GM23248 (cell line): ENCODE data around the gene ZNF385A. TPM values are rescaled to one million over a fixed set of nuclear protein-coding genes. Genes with fewer than 3 reads are reported as not detected.

Experiments
- DNase-seq: peaks from one replicate; pipeline ENCODE4 v3.0.0-alpha.2; 2015
- H2AFZ ChIP-seq: fragments of 200-600 bp; sonication (generic); 2 replicates; pipeline ENCODE4 v1.6.1; 2016; ENCODE audit warnings: antibody characterized with exemption
- H3F3A ChIP-seq: fragments of 200-600 bp; sonication (generic); 2 replicates; pipeline ENCODE4 v1.6.1; 2016; ENCODE audit warnings: mild to moderate bottlenecking, antibody characterized with exemption, mixed run types; ENCODE audit not compliant: insufficient read depth
- H3K27ac ChIP-seq: fragments of 200-600 bp; sonication (generic); 2 replicates; pipeline ENCODE4 v1.5.1; 2016; ENCODE audit warnings: mild to moderate bottlenecking
- H3K27me3 ChIP-seq: fragments of 200-600 bp; sonication (generic); replicated peaks from 2 replicates; pipeline ENCODE4 v1.6.1; 2016; ENCODE audit warnings: mild to moderate bottlenecking; ENCODE audit not compliant: insufficient read depth
- H3K36me3 ChIP-seq: fragments of 200-600 bp; sonication (generic); 2 replicates; pipeline ENCODE4 v1.6.1; 2016; ENCODE audit warnings: low read depth, mild to moderate bottlenecking
- H3K4me1 ChIP-seq: fragments of 200-600 bp; sonication (generic); 2 replicates; pipeline ENCODE4 v1.6.1; 2016; ENCODE audit warnings: mild to moderate bottlenecking; ENCODE audit not compliant: insufficient read depth
- H3K4me2 ChIP-seq: fragments of 200-600 bp; sonication (generic); one replicate; pipeline ENCODE4 v1.6.1; 2016; ENCODE audit warnings: mild to moderate bottlenecking; ENCODE audit not compliant: unreplicated experiment
- H3K4me3 ChIP-seq: fragments of 200-600 bp; sonication (generic); 2 replicates; pipeline ENCODE4 v1.5.1; 2016; ENCODE audit warnings: mild to moderate bottlenecking
- H3K79me2 ChIP-seq: fragments of 200-600 bp; sonication (generic); 2 replicates; pipeline ENCODE4 v1.6.1; 2016; ENCODE audit warnings: mild to moderate bottlenecking; ENCODE audit not compliant: insufficient read depth
- H3K9ac ChIP-seq: fragments of 200-600 bp; sonication (generic); 2 replicates; pipeline ENCODE4 v1.6.1; 2016; ENCODE audit warnings: mild to moderate bottlenecking
- H3K9me2 ChIP-seq: fragments of 200-600 bp; sonication (generic); 2 replicates; pipeline ENCODE4 v1.6.1; 2016; ENCODE audit warnings: mixed run types, mild to moderate bottlenecking, moderate library complexity; ENCODE audit not compliant: insufficient read depth
- H3K9me3 ChIP-seq: fragments of 200-600 bp; sonication (generic); one replicate; pipeline ENCODE4 v1.6.1; 2017; ENCODE audit warnings: low read depth
- H4K20me1 ChIP-seq: fragments of 200-600 bp; sonication (generic); 2 replicates; pipeline ENCODE4 v1.6.0; 2016; ENCODE audit not compliant: insufficient read depth
- EZH2 ChIP-seq: fragments of 200-600 bp; sonication (generic); IDR thresholded peaks from 2 replicates; pipeline ENCODE4 v1.6.1; 2018; ENCODE audit warnings: antibody characterized with exemption, mild to moderate bottlenecking; ENCODE audit not compliant: insufficient read depth, poor library complexity, severe bottlenecking
- EZH2phosphoT487 ChIP-seq: fragments of 200-600 bp; sonication (generic); IDR thresholded peaks from 2 replicates; pipeline ENCODE4 v1.6.1; 2018; ENCODE audit warnings: antibody characterized with exemption, moderate library complexity, mild to moderate bottlenecking, low read depth; ENCODE audit not compliant: insufficient read depth
- WGBS, 2 experiments: methylation state at CpG; one replicate each; pipeline ENCODE4 v1.1.6; 2015 to 2017; ENCODE audit warnings: low lambda C conversion rate in 2 of 2, low coverage in 1 of 2; ENCODE audit errors: missing lambda C conversion rate in 2 of 2; 5-methylcytosine and 5-hydroxymethylcytosine counted together
- in situ Hi-C: fragments of 300-500 bp; cut with MboI; formaldehyde crosslinking; loops from 2 replicates; pipeline ENCODE4 v1.15.0; 2020
- polyA plus RNA-seq: library from polyadenylated mRNA; unstranded; fragments of >200 nt; fragmentation: Nextera tagmentation; extraction: Ambion mirVana; gene quantifications from 2 replicates; pipeline ENCODE4 v1.2.1, GENCODE V29; 2016
- total RNA-seq: library from RNA; depleted of rRNA; stranded (reverse); fragments of >200 nt; shearing (Covaris generic); gene quantifications from 2 replicates; pipeline ENCODE4 v1.2.3, GENCODE V29; 2014

The ZNF385A gene
- total and polyA plus RNA-seq, 2 experiments from 2014 or later, result 1.8 to 3.1 TPM

DNA sequence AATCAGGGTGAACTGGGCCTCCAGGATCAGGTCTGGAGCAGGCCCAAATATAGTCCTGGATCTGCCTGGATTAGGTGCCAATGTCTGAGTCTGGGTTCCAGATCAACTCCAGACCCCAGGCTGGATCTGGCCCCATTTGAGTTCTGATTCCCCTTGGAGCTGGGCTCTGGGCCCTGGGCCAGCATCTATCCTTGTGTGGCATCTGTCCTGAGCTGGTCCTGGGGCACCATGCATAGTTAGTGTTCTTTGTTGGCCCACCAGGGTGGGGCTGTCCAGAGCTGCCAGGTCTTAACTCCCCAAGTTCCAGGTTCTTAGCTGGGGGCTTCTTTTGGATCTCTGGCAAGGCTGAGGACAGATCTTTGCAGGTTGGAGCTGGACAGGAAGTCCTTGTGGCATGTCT is 11.0 kb upstream of the ZNF385A start:
- H3K9ac ChIP-seq, result no peak overlapping the region
- H3K4me3 ChIP-seq, result no peak overlapping the region
- TF ChIP-seq EZH2, result no peak
- TF ChIP-seq EZH2phosphoT487, result no peak
- no peaks in the 10 kb centered on the region for H3K9me3 ChIP-seq
- in situ Hi-C loops, result no loop called here
- no peak overlapping the region for H3K27ac ChIP-seq
- H3K27me3 ChIP-seq, result no peaks in the 10 kb centered on the region
- no peaks in the 10 kb centered on the region for H4K20me1 ChIP-seq
- peaks cover 64% of the 10 kb centered on the region for H3K36me3 ChIP-seq
- no peaks in the 10 kb centered on the region for H3K4me1 ChIP-seq
- H3F3A ChIP-seq, result peaks cover 76% of the 10 kb centered on the region
- H2AFZ ChIP-seq, result no peak overlapping the region
- peaks cover 7% of the 10 kb centered on the region for H3K79me2 ChIP-seq
- no peak for DNase-seq
- H3K9me2 ChIP-seq, result no peaks in the 10 kb centered on the region
- no peak overlapping the region for H3K4me2 ChIP-seq

DNA sequence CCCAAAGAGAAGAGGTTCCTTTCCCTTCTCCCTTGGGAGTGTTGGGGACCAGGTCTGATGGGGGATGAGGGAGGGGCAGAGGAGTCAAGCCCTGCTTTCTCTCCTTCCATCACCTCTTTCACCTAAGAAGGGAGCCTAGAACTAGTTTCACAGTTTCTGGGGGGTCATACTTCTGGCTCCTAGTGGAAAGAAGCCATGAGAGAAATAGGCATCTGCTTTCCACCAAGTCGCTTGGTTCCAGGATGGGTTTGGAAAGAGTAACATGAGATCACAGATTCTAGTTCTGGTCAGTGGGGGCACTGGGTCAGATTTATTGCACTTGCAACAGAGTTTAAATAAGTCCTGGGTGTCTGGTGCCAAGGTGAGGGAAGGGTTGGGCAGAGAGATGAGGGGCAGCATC is 10.5 kb upstream of the ZNF385A start:
- H3K9ac ChIP-seq, result no peak overlapping the region
- no peak overlapping the region for H3K4me3 ChIP-seq
- H3K79me2 ChIP-seq, result peaks cover 7% of the 10 kb centered on the region
- no peak for DNase-seq
- H3K36me3 ChIP-seq, result peaks cover 58% of the 10 kb centered on the region
- 69 to 73% methylated on average over 1 of the region's 1 CpG for WGBS, 2 experiments
- no peaks in the 10 kb centered on the region for H4K20me1 ChIP-seq
- no peaks in the 10 kb centered on the region for H3K9me2 ChIP-seq
- in situ Hi-C loops, result no loop called here
- H3K27ac ChIP-seq, result no peak overlapping the region
- no peak overlapping the region for H3K4me2 ChIP-seq
- no peaks in the 10 kb centered on the region for H3K27me3 ChIP-seq
- H3F3A ChIP-seq, result peaks cover 71% of the 10 kb centered on the region
- no peak overlapping the region for H2AFZ ChIP-seq
- H3K4me1 ChIP-seq, result no peaks in the 10 kb centered on the region
- no peaks in the 10 kb centered on the region for H3K9me3 ChIP-seq
- TF ChIP-seq EZH2phosphoT487 (no peak), EZH2 (no peak)

- H3K4me2 ChIP-seq, result no peak overlapping the region
- in situ Hi-C loops, result no loop called here
- H4K20me1 ChIP-seq, result no peaks in the 10 kb centered on the region
- H3K4me1 ChIP-seq, result no peaks in the 10 kb centered on the region
- DNase-seq, result peak; percentile 72
- H3K9ac ChIP-seq, result no peak overlapping the region
- WGBS, 2 experiments, result 19 to 20% methylated on average over 4 of the region's 4 CpGs
- H3K27ac ChIP-seq, result peak overlapping the region; percentile 8; the same call in 1 of the 2 replicates
- H3K36me3 ChIP-seq, result peaks cover 52% of the 10 kb centered on the region
- no peaks in the 10 kb centered on the region for H3K9me2 ChIP-seq
- no peak overlapping the region for H3K4me3 ChIP-seq
- H3K9me3 ChIP-seq, result no peaks in the 10 kb centered on the region
- H3K79me2 ChIP-seq, result peaks cover 7% of the 10 kb centered on the region
- H3F3A ChIP-seq, result peaks cover 64% of the 10 kb centered on the region
- H3K27me3 ChIP-seq, result no peaks in the 10 kb centered on the region
- H2AFZ ChIP-seq, result no peak overlapping the region
- no peak for TF ChIP-seq EZH2
- TF ChIP-seq EZH2phosphoT487, result no peak
Measured at GRCh38 chr12:54394281-54394719, 9.8 kb upstream of the ZNF385A start.

DNA sequence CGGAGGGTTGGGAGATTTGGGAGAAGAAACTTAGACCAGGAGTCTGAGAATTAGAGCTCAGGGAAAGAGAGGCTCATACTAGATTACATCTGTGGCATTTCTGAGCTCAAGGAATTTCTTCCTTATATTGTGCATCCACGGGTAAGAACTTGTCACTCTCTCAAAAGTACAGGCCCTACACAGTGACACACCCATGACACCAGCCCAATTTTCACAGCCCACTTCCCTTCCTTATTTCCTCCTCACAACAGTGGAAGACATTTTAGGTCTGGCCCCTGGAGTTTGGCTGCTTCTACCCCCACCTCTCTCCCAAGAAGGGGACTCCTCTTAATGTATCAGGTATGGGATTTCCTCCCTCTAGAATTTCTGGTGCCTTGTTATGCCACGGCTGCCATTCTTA is 9.2 kb upstream of the ZNF385A start:
- Histone ChIP-seq H4K20me1 (no peaks in the 10 kb centered on the region), H3K4me2 (no peak overlapping the region), H3K4me1 (no peaks in the 10 kb centered on the region), H3K27ac (peak overlapping the region; percentile 8; the same call in 1 of the 2 replicates), H3K9me3 (no peaks in the 10 kb centered on the region), H3K9ac (no peak overlapping the region), H3K79me2 (peaks cover 7% of the 10 kb centered on the region), H3F3A (peaks cover 66% of the 10 kb centered on the region), H3K9me2 (no peaks in the 10 kb centered on the region), H3K36me3 (peaks cover 47% of the 10 kb centered on the region), H3K27me3 (no peaks in the 10 kb centered on the region), H3K4me3 (no peak overlapping the region), H2AFZ (no peak overlapping the region)
- TF ChIP-seq EZH2phosphoT487, result no peak
- in situ Hi-C loops, result no loop called here
- DNase-seq, result no peak
- 45 to 57% methylated on average over 3 of the region's 3 CpGs for WGBS, 2 experiments

- no peaks in the 10 kb centered on the region for H4K20me1 ChIP-seq
- no peaks in the 10 kb centered on the region for H3K9me2 ChIP-seq
- H3F3A ChIP-seq, result peaks cover 63% of the 10 kb centered on the region
- no peaks in the 10 kb centered on the region for H3K9me3 ChIP-seq
- H3K36me3 ChIP-seq, result peaks cover 44% of the 10 kb centered on the region
- H3K9ac ChIP-seq, result no peak overlapping the region
- no peak for DNase-seq
- WGBS, 2 experiments, result 57 to 70% methylated on average over 3 to 6 of the region's 6 CpGs
- in situ Hi-C loops, result no loop called here
- H3K27ac ChIP-seq, result no peak overlapping the region
- no peak overlapping the region for H3K4me3 ChIP-seq
- H3K27me3 ChIP-seq, result no peaks in the 10 kb centered on the region
- peaks cover 7% of the 10 kb centered on the region; the same call in 1 of the 2 replicates for H3K79me2 ChIP-seq
- TF ChIP-seq EZH2phosphoT487 (no peak), EZH2 (no peak)
- H3K4me1 ChIP-seq, result no peaks in the 10 kb centered on the region
- no peak overlapping the region for H2AFZ ChIP-seq
- H3K4me2 ChIP-seq, result no peak overlapping the region
Measured at GRCh38 chr12:54393207-54393609, 8.7 kb upstream of the ZNF385A start.
